Measurements from ENCODE around the gene TM4SF4.

Gene TM4SF4, protein sequence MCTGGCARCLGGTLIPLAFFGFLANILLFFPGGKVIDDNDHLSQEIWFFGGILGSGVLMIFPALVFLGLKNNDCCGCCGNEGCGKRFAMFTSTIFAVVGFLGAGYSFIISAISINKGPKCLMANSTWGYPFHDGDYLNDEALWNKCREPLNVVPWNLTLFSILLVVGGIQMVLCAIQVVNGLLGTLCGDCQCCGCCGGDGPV

DNA sequence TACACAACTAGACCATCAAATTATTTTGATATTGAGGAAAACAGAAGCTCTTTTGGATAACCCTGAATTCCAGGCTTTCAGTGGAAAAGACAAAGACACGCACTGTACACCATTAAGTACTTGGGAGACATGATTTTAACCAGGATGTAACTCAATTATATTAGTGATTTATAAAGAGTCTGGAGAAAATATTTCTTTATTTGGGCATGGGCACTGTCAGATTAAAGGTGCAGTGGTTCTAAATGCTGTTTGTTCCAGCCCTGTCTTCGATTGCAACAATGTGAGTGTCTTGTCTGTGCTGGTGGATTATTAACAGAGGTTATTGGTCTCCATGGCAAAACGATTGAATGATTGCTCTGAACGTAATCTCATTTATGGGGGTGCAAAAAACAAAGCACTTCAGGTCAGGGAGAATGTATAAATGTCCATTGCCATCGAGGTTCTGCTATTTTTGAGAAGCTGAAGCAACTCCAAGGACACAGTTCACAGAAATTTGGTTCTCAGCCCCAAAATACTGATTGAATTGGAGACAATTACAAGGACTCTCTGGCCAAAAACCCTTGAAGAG lies at the start of gene TM4SF4:
TM4SF4 (plus strand) TSS at position 448 of the 568 bp plus-strand sequence. CDS start 181 bp downstream, outside the sequence.
- H3K9me3 ChIP-seq (ENCODE audit: control insufficient read depth, insufficient read depth, low read length) = no peaks in the 10 kb centered on the region
- no peak within 1 kb of the TSS for H3K9ac ChIP-seq (ENCODE audit: low read depth, low read length)

DNA sequence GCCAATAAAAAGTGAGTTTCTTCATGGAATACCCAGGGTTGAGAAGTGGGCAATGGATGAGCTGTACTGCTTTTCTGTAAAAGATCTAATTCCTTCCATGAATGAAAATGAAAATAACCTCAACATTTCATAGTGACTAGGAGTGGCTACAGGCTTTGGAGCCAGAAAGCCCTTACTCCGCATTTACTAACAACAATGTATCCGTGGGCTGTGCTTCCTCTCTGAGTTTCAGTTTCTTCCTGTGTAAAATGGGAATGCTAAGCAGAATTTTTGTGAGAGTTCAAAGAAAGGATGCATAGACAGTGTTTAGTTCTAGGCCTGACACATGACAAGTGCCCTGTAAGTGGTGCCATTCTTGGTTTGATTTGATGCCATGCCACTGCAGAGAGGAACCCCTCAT lies 49.6 kb upstream of the TM4SF4 start:
- Histone ChIP-seq H3K9ac (ENCODE audit: low read depth, low read length) (no peak overlapping the region), H3K4me1 (ENCODE audit: insufficient read depth, low read length) (0 out of 2 replicates have a peak, but pooled peaks cover 3% of the 10 kb centered on the region), H3K36me3 (ENCODE audit: insufficient read depth, low read length) (no peaks in the 10 kb centered on the region), H3K9me3 (ENCODE audit: control insufficient read depth, insufficient read depth, low read length) (no peaks in the 10 kb centered on the region)

More for the DNA sequence above, at the start of gene TM4SF4:
- Histone ChIP-seq H3K36me3 (ENCODE audit: insufficient read depth, low read length) (no peaks in the 10 kb centered on the region), H3K4me1 (ENCODE audit: insufficient read depth, low read length) (0 out of 2 replicates have a peak, but pooled peaks cover 9% of the 10 kb centered on the region)

DNA sequence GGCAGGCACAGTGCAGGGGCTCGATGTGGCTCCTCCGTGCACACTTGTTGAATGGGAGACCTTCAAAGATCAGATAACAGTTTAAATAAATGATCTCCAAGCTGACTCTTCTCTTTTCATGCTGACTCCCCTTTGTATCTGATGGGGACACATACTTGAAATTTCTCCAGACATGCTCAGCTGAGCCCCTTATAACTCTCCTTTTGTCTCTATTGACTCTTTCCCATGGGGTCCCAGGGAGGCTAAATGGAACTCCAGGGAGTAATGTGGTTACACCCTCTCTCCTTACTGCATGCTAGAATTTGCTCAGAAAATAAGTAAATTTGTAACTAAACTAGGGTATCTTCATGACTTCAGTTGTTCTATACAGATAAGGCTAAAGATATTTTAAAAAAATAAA lies 48.2 kb upstream of the TM4SF4 start:
- no peaks in the 10 kb centered on the region for H3K36me3 ChIP-seq (ENCODE audit: insufficient read depth, low read length)
- H3K4me1 ChIP-seq (ENCODE audit: insufficient read depth, low read length) = 0 out of 2 replicates have a peak, but pooled peaks cover 3% of the 10 kb centered on the region
- H3K9me3 ChIP-seq (ENCODE audit: control insufficient read depth, insufficient read depth, low read length) = no peaks in the 10 kb centered on the region
- H3K9ac ChIP-seq (ENCODE audit: low read depth, low read length) = no peak overlapping the region

DNA sequence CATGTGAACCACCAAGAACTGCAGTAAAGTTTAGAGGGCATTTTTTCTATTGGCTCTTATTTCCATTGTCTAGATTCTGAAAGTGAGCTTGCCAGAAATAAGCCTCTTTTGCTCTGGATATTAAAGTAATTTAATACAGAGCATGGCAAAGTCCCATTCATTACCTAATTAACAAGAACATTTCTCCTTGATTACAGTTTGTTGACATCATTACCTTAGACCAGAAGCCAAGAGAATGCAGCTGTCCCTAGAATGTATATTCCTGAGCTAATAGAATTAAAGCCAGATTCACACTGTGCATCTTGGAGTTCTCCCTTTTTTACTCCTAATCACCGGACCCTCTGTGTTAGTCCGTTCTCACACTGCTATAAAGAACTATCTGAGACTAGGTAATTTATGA lies 46.4 kb upstream of the TM4SF4 start:
- Histone ChIP-seq H3K9ac (ENCODE audit: low read depth, low read length) (no peak overlapping the region), H3K9me3 (ENCODE audit: control insufficient read depth, insufficient read depth, low read length) (no peaks in the 10 kb centered on the region), H3K36me3 (ENCODE audit: insufficient read depth, low read length) (no peaks in the 10 kb centered on the region), H3K4me1 (ENCODE audit: insufficient read depth, low read length) (0 out of 2 replicates have a peak, but pooled peaks cover 3% of the 10 kb centered on the region)

DNA sequence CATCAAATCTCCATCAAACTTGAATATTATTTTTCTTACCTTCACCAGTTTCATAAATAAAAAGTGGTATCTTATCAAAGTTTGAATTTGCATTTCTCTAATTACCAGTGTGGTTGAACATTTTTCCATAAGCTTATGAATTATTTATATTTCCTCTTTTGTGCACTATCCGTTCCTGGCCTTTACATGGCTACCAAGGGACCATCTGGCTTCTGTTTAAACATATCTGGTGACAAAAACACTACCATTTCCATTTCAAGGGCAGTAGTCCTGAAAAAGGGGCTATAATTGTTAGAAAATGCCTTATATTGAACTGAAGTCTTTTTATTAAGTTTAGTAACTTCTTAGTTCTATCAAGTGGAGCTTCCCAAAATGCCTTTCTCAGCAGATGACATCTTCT lies 44.3 kb upstream of the TM4SF4 start:
- Histone ChIP-seq H3K4me1 (ENCODE audit: insufficient read depth, low read length) (0 out of 2 replicates have a peak, but pooled peaks cover 3% of the 10 kb centered on the region), H3K9me3 (ENCODE audit: control insufficient read depth, insufficient read depth, low read length) (no peaks in the 10 kb centered on the region), H3K9ac (ENCODE audit: low read depth, low read length) (no peak overlapping the region), H3K36me3 (ENCODE audit: insufficient read depth, low read length) (no peaks in the 10 kb centered on the region)

DNA sequence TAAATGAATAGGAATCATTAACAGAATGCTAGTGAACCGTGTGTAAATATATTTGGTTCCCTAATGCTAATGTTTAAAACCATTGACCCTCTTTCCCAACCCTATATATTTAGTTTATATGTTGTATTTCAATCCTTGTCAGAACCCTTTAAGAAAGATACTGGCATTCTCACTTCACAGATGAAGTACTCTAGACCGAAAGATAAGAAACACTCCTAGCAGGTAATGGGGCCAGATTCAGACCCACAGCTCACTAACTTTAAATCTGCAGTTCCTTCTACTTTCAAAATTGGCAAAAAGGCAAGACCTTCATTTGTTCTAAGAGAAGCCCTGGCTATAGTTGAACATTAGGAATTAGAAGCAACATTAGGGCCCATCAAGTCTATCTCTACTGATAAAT lies 42.3 kb upstream of the TM4SF4 start:
- Histone ChIP-seq H3K9ac (ENCODE audit: low read depth, low read length) (no peak overlapping the region), H3K9me3 (ENCODE audit: control insufficient read depth, insufficient read depth, low read length) (no peaks in the 10 kb centered on the region), H3K4me1 (ENCODE audit: insufficient read depth, low read length) (no peaks in the 10 kb centered on the region)

DNA sequence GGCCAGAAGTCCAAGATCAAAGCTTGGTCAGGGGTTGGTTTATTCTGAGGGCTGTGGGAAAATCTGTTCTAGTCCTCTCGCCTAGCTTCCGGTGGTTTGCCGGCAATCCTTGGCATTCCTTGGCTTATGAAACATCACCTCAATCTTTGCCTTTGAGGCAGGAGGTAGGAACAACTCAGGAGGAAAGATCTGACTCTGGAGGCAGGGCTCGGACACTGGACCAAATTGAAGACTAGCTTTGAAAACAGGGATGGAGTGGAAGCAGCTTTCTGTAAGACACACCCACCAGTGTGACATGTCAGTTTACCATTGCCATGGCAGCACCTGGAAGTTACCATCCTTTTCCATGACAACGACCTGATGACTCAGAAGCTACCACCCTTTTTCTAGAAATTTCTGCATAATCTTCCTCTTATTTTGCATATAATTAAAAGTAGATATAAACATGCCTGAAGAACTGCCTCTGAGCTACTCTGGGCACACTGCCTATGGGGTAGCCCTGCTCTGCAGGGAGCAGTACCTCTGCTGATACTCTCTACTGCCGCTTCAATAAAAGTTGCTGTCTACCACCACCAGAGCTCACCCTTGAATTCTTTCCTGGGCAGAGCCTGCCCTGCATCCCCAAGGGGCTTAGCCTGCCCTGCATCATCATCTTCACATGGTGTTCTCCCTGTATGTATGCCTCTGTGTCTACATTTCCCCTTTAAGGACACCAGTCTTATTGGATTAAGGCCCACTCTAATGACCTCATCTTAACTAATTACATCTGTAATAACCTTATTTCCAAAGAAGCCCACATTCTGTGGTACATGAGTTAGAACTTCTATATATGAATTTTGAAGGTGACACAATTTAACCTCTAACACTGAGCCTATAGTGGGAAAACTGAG lies 38.3 kb upstream of the TM4SF4 start:
- Histone ChIP-seq H3K36me3 (ENCODE audit: insufficient read depth, low read length) (no peaks in the 10 kb centered on the region), H3K4me1 (ENCODE audit: insufficient read depth, low read length) (peaks cover 5% of the 10 kb centered on the region; the same call in 1 of the 2 replicates), H3K9me3 (ENCODE audit: control insufficient read depth, insufficient read depth, low read length) (no peaks in the 10 kb centered on the region), H3K9ac (ENCODE audit: low read depth, low read length) (no peak overlapping the region)

More for the DNA sequence above, 42.3 kb upstream of the TM4SF4 start:
- H3K36me3 ChIP-seq (ENCODE audit: insufficient read depth, low read length) = no peaks in the 10 kb centered on the region

DNA sequence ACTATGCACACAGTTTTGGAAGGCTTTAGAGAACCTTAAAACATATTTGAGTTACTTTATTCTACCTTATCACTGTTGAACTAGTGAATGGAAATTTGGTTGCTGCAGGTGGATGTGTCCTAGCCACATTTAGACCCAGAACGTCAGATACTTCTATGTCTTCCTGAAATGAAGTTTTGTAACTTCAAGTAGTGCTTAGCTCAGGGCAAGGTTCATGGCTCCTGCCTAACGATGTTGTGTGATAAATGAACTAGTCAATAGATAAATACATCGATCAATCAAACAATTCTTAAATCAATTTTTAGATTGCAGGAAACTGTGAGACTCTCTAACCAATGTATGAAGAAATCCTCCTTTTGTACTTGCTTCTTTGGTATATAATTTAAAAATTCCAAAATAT lies 37.2 kb upstream of the TM4SF4 start:
- Histone ChIP-seq H3K36me3 (ENCODE audit: insufficient read depth, low read length) (no peaks in the 10 kb centered on the region), H3K4me1 (ENCODE audit: insufficient read depth, low read length) (peaks cover 5% of the 10 kb centered on the region; the same call in 1 of the 2 replicates), H3K9me3 (ENCODE audit: control insufficient read depth, insufficient read depth, low read length) (no peaks in the 10 kb centered on the region), H3K9ac (ENCODE audit: low read depth, low read length) (no peak overlapping the region)

DNA sequence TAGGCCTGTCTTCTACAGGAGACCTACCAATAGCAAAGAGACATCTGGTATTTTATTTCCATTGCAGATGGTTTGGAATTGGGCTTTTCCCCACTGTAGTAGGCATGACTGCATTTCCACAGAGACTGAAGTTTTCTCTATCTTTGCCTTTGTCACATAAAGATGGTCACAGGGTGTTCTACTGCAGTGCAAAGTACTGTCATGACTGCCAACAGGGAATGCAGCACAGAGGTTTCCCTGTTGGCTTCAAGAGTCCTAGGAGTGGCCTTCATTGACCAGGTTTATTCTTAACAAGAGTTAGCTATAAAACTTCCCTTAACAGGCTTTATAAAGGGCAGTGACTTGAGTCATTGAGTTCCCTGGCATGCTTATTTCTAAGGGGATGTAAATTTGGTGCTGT lies 36.8 kb upstream of the TM4SF4 start:
- Histone ChIP-seq H3K9ac (ENCODE audit: low read depth, low read length) (no peak overlapping the region), H3K4me1 (ENCODE audit: insufficient read depth, low read length) (peaks cover 5% of the 10 kb centered on the region; the same call in 1 of the 2 replicates), H3K36me3 (ENCODE audit: insufficient read depth, low read length) (no peaks in the 10 kb centered on the region), H3K9me3 (ENCODE audit: control insufficient read depth, insufficient read depth, low read length) (no peaks in the 10 kb centered on the region)

DNA sequence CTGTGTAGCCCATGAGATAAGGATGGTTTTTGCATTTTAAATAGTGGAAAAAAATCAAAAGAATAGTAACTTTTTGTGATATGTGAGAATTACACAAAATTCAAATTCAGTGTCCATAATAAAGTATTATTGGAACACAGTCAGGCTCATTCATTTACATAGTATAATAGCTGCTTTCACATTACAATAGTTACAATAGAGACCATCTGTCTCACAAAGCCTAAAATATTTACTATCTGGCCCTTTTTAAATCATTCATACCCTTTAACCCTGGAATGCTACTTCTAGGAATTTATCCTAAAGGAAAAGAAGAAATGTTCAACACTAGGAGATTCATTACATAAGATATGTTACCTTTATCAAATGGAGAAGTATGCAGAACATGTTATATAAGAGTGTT lies 35.5 kb upstream of the TM4SF4 start:
- H3K4me1 ChIP-seq (ENCODE audit: insufficient read depth, low read length) = peaks cover 5% of the 10 kb centered on the region; the same call in 1 of the 2 replicates
- no peaks in the 10 kb centered on the region for H3K36me3 ChIP-seq (ENCODE audit: insufficient read depth, low read length)
- no peaks in the 10 kb centered on the region for H3K9me3 ChIP-seq (ENCODE audit: control insufficient read depth, insufficient read depth, low read length)
- no peak overlapping the region for H3K9ac ChIP-seq (ENCODE audit: low read depth, low read length)

DNA sequence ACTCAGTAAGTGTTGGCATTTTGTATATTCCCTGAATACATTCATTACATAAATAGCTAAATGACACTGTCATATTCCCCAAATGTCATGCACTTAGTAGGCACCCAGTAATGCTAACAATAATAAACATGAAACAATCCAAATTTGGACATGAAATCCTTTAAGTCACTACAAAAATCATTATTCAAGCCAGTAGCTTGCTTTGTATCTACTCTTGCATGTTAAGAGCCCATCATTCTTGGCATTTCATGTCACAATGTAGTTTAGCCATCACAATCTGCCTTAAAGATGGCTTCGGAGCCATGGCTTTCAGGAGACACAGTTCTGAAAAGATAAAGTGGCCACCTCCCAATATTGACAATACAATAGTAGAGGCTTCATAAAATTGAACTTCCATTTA lies 32.9 kb upstream of the TM4SF4 start:
- Histone ChIP-seq H3K9me3 (ENCODE audit: control insufficient read depth, insufficient read depth, low read length) (no peaks in the 10 kb centered on the region), H3K9ac (ENCODE audit: low read depth, low read length) (no peak overlapping the region)

DNA sequence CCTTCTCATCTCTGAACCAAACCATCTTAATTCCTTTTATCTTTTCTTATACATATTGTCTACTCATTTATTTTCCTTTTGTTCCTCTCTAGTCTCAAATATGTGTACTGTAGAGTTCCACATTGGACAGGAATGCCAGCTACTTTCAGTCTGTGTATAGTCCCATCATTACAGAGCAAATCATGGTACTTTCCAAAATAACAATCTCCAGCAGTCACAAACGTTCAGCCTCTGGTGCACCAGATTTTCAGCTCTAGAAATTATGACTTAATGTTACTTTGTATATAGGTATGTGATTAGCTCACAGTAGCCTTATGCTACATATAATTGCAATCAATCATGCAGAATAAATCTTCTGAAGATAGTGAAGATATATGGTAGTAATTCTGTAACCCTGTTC lies 32.5 kb upstream of the TM4SF4 start:
- peaks cover 5% of the 10 kb centered on the region; the same call in 1 of the 2 replicates for H3K4me1 ChIP-seq (ENCODE audit: insufficient read depth, low read length)
- no peak overlapping the region for H3K9ac ChIP-seq (ENCODE audit: low read depth, low read length)
- no peaks in the 10 kb centered on the region for H3K36me3 ChIP-seq (ENCODE audit: insufficient read depth, low read length)
- no peaks in the 10 kb centered on the region for H3K9me3 ChIP-seq (ENCODE audit: control insufficient read depth, insufficient read depth, low read length)

More for the DNA sequence above, 32.9 kb upstream of the TM4SF4 start:
- Histone ChIP-seq H3K36me3 (ENCODE audit: insufficient read depth, low read length) (no peaks in the 10 kb centered on the region), H3K4me1 (ENCODE audit: insufficient read depth, low read length) (peaks cover 5% of the 10 kb centered on the region; the same call in 1 of the 2 replicates)

DNA sequence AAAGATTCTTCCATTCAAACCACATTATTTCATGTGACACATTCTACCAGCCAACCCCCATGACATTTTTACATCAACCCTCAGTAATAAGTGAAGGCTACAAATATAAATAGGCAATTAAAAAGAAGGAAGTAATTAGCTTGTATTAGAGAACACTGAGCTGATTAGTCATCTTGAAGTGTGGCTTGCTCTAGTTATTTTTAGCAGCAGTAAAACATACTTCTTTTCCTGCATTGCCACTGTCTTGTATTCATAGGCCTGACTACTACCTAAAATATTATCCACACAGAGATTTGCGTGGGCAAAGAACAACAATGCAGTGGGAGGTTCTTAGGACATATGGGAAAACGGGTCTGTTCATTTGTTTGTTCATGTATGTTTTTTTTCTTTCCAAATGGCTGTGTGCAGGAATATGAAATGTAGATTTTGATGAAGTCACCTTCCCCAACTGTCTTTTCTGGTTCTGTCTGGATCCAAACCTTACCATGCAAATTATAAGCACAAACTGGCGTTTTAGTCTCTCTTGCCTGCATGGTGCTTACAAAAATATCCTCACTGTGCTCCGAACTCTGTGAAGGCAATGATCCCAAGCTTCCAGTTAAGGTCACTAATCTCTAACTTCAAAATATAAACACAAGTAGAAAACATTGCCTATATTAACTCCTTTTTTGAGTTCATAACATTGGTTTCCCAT lies 31.5 kb upstream of the TM4SF4 start:
- Histone ChIP-seq H3K4me1 (ENCODE audit: insufficient read depth, low read length) (peaks cover under 1% of the 10 kb centered on the region; the same call in 1 of the 2 replicates), H3K9ac (ENCODE audit: low read depth, low read length) (no peak overlapping the region), H3K9me3 (ENCODE audit: control insufficient read depth, insufficient read depth, low read length) (no peaks in the 10 kb centered on the region), H3K36me3 (ENCODE audit: insufficient read depth, low read length) (no peaks in the 10 kb centered on the region)

DNA sequence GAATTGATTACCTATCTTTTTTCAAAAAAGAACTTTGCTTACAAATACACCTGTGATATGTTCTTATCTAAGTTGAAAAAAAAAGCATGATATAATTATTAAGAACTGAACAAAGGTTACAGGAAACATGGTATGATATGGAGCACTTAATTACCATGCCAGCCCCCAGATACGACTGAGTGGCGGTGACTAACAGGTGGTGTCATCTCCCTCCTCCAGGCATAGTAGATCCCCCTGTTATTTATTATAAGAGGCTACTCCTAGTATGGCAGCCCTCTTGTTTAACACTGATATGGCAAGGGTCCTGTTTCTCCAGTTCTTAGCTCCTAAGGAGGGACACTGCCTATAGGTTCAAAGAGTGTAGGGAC lies 31.0 kb upstream of the TM4SF4 start:
- no peaks in the 10 kb centered on the region for H3K4me1 ChIP-seq (ENCODE audit: insufficient read depth, low read length)
- H3K9ac ChIP-seq (ENCODE audit: low read depth, low read length) = no peak overlapping the region
- no peaks in the 10 kb centered on the region for H3K9me3 ChIP-seq (ENCODE audit: control insufficient read depth, insufficient read depth, low read length)
- H3K36me3 ChIP-seq (ENCODE audit: insufficient read depth, low read length) = no peaks in the 10 kb centered on the region

All from ES-I3 (cell line).